ENCODE measurements around the gene TSPAN15. TPM values are rescaled to one million over a fixed set of nuclear protein-coding genes. Genes with fewer than 3 reads are reported as not detected.

The TSPAN15 gene
- total and polyA plus RNA-seq, 2 experiments from 2014 or later = 6.6 to 10.1 TPM

GRCh38 chr10:69490876-69491275 lies 39.6 kb downstream of the TSPAN15 start (continued):
- TF ChIP-seq ZNF462 (CRISPR knock-in tag; IDR thresholded peaks at IDR 0.05) (no peak), STAT1 (IDR thresholded peaks at IDR 0.05; ENCODE audit: unreplicated experiment) (no peak), ETS1 (IDR thresholded peaks at IDR 0.05) (no peak), CREB1 (CRISPR knock-in tag; IDR thresholded peaks at IDR 0.05; ENCODE audit: low read depth) (no peak), EZH2phosphoT487 (IDR thresholded peaks at IDR 0.05; ENCODE audit: unreplicated experiment) (no peak), POLR2AphosphoS5 (IDR thresholded peaks at IDR 0.05; ENCODE audit: low read depth) (no peak)

- ATAC-seq = no peak
- H3K4me3 Mint-ChIP-seq = no peak overlapping the region
- H3K27me3 ChIP-seq (ENCODE audit: insufficient read depth) = no peaks in the 10 kb centered on the region
Observed at GRCh38 chr10:69491611-69492010, 40.3 kb downstream of the TSPAN15 start.

More at GRCh38 chr10:69491611-69492010, 40.3 kb downstream of the TSPAN15 start:
- H3K4me2 ChIP-seq = no peak overlapping the region
- no peaks in the 10 kb centered on the region for H3K4me1 ChIP-seq (ENCODE audit: insufficient read depth)
- peaks cover 19% of the 10 kb centered on the region for H3K36me3 Mint-ChIP-seq (ENCODE audit: low read depth)
- H3K9me2 ChIP-seq (ENCODE audit: insufficient read depth) = no peaks in the 10 kb centered on the region
- no peak overlapping the region for H3K27ac ChIP-seq (ENCODE audit: low read depth)
- peaks cover 1% of the 10 kb centered on the region for H3K27me3 Mint-ChIP-seq (ENCODE audit: insufficient read depth, low read depth, poor library complexity)
- H3K9me3 Mint-ChIP-seq = peaks cover 28% of the 10 kb centered on the region
- no peak overlapping the region for H3K4me3 ChIP-seq
- no peak overlapping the region for H2AFZ ChIP-seq
- no peak for DNase-seq (ENCODE audit: low spot score)
- H4K20me1 ChIP-seq (replicated peaks; ENCODE audit: insufficient read depth) = no peaks in the 10 kb centered on the region
- no peak overlapping the region for H3K27ac Mint-ChIP-seq
- H3F3A ChIP-seq (replicated peaks; ENCODE audit: low read depth) = no peaks in the 10 kb centered on the region
- peaks cover 9% of the 10 kb centered on the region; the same call in 2 of the 3 replicates for H3K4me1 Mint-ChIP-seq
- no peak for TF ChIP-seq EZH2 (IDR thresholded peaks at IDR 0.05; ENCODE audit: low read depth, unreplicated experiment)
- no peak for TF ChIP-seq REST (IDR thresholded peaks at IDR 0.05; ENCODE audit: unreplicated experiment)
- no peak for TF ChIP-seq ZNF114 (CRISPR knock-in tag; IDR thresholded peaks at IDR 0.05)
- no peaks in the 10 kb centered on the region for H3K36me3 ChIP-seq (ENCODE audit: insufficient read depth)
- H3K79me2 ChIP-seq (replicated peaks; ENCODE audit: insufficient read depth) = no peaks in the 10 kb centered on the region

Measured in GM23338 (cell line).